ENCODE measurements around the gene POLR2L.

The POLR2L gene

GRCh38 chr11:808427-809286 is 33.7 kb downstream of the POLR2L start:
- H3K4me3 ChIP-seq (ENCODE audit: low read length) = peak overlapping the region; percentile 88
- DNase-seq (ENCODE audit: low read depth) = no peak
- TF ChIP-seq, protein P1, sequence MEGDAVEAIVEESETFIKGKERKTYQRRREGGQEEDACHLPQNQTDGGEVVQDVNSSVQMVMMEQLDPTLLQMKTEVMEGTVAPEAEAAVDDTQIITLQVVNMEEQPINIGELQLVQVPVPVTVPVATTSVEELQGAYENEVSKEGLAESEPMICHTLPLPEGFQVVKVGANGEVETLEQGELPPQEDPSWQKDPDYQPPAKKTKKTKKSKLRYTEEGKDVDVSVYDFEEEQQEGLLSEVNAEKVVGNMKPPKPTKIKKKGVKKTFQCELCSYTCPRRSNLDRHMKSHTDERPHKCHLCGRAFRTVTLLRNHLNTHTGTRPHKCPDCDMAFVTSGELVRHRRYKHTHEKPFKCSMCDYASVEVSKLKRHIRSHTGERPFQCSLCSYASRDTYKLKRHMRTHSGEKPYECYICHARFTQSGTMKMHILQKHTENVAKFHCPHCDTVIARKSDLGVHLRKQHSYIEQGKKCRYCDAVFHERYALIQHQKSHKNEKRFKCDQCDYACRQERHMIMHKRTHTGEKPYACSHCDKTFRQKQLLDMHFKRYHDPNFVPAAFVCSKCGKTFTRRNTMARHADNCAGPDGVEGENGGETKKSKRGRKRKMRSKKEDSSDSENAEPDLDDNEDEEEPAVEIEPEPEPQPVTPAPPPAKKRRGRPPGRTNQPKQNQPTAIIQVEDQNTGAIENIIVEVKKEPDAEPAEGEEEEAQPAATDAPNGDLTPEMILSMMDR (conservative IDR thresholded peaks at IDR 0.05; ENCODE audit: low read depth, low read length) = no peak

DNA sequence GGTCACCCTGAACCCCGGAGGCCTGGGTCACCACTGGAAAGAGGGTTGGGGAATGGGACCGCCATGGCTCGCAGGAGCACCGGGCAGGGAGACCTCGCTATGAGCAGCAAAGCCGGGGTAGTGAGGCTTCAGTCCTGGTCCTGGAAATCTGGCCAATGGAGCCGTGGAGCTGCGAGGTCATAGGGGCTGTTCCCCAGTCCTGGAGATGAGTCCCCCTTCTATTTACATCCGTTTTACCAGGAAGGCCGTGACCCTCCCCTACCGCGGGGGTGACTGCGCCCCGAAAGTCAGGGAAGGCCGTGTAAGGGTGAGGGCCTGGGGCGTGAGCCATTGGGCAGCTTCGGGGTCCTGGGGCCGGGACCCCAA is 37.7 kb downstream of the POLR2L start:
- TF ChIP-seq, protein P1 (conservative IDR thresholded peaks at IDR 0.05; ENCODE audit: low read depth, low read length) = no peak
- H3K4me3 ChIP-seq (ENCODE audit: low read length) = peak overlapping the region; percentile 63
- DNase-seq (ENCODE audit: low read depth) = no peak

GRCh38 chr11:803770-804598 is 38.3 kb downstream of the POLR2L start:
- H3K4me3 ChIP-seq (ENCODE audit: low read length) = peak overlapping the region; percentile 63
- DNase-seq (ENCODE audit: low read depth) = no peak
- TF ChIP-seq, protein P1 (conservative IDR thresholded peaks at IDR 0.05; ENCODE audit: low read depth, low read length) = no peak

GRCh38 chr11:803467-803742 is 38.9 kb downstream of the POLR2L start:
- TF ChIP-seq, protein P1 (conservative IDR thresholded peaks at IDR 0.05; ENCODE audit: low read depth, low read length) = no peak
- no peak overlapping the region for H3K4me3 ChIP-seq (ENCODE audit: low read length)

DNA sequence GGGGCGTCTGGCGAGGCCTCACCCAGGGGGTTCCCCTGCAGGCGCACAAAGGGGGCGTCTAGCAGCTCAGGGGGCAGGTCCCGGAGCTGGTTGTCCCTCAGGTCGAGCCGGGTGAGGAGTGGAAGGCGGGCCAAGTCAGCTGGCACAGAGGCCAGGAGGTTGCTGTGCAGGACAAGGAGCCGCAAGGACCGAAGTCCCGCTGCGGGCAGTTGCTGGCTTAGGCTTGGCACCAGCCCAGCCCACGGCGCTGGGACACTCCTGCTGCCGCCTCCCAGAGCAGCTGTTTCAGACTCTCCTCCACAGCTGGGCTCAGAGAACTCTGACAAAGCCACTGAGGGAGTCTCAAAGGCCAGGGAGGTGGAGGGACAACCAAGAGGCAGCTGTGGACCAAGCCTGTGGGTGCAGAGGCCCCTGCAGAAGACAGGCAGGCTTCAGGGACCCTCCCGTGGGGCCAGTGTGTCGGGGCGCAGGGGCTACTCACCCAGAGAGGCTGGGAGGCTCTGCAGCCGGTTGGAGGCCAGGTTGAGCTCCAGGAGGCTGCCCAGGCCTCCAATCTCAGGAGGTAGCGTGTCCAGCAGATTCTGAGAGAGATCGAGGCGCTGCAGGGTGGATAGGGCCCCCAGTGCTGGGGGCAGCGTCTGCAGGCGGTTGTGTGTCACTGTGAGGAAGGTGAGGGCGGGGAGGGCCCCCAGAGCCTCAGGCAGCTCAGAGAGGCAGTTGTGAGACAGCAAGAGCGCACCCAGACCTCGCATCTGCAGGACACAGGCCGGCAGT is 39.4 kb downstream of the POLR2L start:
- DNase-seq (ENCODE audit: low read depth) = no peak
- no peak overlapping the region for H3K4me3 ChIP-seq (ENCODE audit: low read length)
- TF ChIP-seq, protein P1 (conservative IDR thresholded peaks at IDR 0.05; ENCODE audit: low read depth, low read length) = no peak

More at GRCh38 chr11:803467-803742, 38.9 kb downstream of the POLR2L start:
- DNase-seq (ENCODE audit: low read depth) = no peak

DNA sequence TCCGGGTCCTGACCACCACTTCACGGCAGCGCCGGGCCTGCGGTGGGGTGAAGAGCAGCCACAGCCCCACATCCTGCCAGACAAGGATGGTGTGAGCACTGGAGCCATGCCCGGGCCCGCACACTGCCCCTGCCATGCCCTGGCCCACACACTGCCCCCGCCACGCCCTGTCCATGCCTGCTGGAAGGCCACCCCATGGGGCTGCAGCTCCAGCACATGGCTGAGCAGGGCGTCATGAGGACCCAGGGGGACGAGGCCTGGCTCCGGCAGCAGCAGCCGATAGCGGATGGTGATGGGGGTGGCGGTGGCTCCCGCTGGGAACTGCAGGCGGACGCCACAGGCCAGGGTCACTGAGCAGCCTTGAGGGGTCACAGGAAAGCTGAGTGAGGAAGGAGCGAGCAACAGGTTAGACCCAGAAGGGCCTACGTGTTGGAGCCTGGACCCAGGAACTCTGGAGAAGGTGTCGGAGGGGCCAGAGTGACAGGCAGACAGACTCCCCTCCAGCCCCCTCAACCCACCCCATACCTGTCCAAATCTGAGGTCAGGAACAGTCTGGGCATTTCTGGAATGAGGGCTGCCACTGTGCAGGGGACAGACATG is 40.2 kb downstream of the POLR2L start:
- H3K4me3 ChIP-seq (ENCODE audit: low read length) = no peak overlapping the region
- no peak for DNase-seq (ENCODE audit: low read depth)
- TF ChIP-seq, protein P1 (conservative IDR thresholded peaks at IDR 0.05; ENCODE audit: low read depth, low read length) = no peak
